HG03139 (cell line): ENCODE measurements around the gene KCNN4.

Experiments used
- ATAC-seq: cut with Tn5 transposase; IDR thresholded peaks from one replicate; pipeline ENCODE4 v1.9.1; 2021; ENCODE audit not compliant: unreplicated experiment

Gene KCNN4

DNA sequence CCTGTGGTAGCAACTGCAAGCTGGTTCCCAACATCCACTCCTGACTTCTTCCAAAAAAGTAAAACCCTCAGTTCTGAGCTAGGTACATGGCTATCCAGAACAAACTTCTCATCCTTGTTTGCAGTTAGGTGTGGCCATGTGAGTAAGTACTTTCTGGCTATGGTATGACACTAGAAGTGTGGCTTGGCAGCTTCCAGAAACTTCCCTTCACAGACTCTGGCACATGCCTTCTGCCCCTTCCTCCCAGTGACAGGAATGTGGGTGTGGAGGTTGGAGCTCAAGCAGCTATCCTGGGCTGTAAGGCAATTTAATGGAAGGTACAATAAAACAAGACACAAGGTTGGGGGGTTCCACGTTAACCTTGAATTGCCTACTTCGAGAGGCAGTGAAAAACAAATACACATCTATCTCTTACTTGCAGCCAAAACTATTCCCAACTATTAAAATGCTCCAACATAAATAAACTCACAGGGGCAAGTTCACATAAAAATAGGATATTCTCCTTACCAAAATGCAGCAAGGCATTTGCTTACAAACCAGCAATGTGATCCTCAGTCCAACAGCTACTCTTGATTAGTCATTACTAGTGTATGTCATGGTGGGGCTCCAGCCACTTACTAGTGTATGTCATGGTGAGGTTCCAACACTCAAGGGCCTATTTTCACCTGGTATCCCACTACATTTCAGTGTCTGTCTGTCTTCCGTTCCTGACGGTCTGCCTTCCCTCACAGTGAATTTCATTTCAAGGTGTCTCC, 29.1 kb downstream of the KCNN4 start:
- no peak for ATAC-seq

DNA sequence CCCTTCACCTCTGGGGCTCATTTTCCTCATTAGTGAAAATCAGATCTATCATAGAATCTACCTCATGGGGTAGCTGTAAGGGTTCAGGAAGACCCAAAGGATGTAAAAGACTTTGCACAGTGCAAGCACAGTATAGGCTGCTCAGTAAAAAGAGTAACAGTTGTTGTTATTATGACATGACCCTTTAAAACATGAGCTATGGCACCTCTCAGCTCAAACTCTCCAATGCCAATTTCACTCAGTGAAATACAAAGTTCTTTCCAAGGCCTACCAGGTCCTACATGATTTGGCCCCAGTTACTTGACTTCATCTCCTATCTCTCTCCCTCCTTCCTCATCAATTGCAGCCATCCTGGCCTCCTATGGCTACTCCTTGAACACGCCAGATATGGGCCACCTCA, 30.9 kb downstream of the KCNN4 start:
- ATAC-seq = no peak

DNA sequence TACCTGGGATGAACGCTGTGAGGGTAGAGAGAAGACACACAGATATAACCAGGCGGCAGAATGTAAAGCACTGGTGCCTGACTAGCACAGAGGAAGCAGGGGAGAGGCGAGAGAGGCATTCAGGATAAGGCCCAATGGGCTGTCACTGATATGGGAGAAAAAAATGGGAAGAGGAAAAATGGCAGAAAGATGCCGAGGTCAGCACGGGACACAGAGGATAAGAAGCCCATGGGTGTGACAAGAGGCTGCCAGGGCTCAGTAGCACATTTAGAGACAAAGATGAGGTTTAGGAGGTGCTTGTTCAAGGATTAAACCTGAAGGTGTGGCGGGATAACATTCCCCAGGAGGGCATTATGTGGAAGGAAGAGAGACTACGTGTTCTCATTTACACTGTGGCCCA, 31.6 kb downstream of the KCNN4 start:
- ATAC-seq = no peak

DNA sequence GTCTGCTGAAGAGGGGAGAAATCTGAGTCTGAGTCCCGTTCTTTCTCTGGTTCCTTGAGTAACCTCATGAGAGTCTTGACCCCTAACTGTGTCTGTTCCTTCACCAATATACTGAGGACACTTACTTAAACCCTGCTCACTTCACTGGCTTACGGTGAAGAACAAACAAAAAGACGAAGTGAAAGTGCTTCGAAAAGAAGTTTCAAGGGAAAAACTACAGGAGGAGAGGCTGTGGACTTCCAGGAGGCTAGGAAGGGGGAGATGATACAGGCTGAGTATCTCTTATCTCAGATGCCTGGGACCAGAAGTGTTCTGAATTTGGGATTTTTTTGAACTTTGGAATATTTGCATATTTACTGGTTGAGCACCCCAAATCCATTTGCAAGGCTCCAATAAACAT, 32.1 kb downstream of the KCNN4 start:
- no peak for ATAC-seq

DNA sequence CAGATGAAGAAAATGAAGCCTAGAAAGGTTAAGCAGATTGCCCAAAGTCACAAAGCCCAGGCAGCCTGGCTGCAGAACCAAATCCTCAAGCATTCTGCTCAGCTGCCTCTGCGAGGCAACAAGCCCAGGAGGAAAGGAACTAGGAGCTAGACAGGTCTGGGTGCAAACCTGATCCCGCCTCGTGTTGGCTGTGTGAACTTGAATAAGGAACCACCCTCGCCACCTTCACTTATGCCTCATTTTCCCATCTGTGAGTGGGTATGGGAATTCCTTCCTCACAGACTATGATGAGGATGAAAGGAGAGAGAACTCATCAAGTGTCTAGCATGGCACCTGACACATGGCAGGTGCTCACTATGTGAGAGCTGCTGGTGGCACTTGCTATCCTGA, 32.6 kb downstream of the KCNN4 start:
- ATAC-seq = no peak

DNA sequence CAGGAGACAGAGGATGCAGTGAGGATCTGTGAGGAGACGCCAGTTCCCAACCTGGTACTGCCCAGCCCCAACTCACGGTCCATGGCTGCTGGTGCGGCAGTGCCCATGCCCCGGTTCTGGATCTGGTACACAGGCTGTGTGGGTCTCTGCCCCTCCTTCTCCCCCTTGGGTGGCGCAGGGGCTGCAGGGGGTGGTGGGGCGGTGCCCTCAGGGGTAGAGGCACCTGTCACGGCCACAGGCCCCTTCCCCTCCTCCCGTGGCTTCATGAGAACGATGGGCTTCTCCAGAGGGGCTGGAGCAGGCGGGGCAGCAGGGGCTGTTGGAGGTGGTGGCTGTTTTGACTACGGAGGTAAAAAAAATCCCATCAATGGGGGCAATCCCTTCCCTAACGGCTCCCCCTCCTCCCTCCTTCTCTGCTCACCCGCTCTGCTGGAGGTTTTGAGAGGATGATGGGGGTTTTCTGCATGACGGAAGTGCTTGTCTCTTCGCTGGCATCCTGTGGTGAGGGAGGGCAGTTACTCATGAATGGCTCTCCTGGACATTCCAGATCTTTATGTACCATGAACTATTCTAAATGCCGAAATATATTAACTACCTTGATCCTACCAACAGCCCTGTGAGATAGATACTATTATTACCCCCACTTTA, 33.1 kb downstream of the KCNN4 start:
- ATAC-seq = no peak

DNA sequence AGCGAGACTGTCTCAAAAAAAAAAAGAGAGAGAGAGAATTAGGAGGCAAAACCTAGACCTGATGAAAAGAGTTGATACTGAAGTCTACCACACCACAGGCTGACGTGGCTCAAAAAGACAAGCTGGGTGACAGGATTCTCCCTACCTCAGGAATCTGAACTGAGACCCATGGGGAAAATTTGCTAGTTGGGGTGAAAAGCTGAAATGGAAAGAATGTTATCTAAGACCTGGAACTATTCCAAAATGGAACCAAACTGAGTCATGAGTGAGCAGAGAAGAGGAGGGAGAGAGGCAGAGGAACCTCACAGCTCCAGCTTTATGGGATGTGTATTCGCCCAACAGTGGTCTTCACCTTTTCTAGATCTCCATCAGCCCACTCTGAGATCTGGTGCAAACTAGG, 37.7 kb downstream of the KCNN4 start:
- ATAC-seq = no peak

DNA sequence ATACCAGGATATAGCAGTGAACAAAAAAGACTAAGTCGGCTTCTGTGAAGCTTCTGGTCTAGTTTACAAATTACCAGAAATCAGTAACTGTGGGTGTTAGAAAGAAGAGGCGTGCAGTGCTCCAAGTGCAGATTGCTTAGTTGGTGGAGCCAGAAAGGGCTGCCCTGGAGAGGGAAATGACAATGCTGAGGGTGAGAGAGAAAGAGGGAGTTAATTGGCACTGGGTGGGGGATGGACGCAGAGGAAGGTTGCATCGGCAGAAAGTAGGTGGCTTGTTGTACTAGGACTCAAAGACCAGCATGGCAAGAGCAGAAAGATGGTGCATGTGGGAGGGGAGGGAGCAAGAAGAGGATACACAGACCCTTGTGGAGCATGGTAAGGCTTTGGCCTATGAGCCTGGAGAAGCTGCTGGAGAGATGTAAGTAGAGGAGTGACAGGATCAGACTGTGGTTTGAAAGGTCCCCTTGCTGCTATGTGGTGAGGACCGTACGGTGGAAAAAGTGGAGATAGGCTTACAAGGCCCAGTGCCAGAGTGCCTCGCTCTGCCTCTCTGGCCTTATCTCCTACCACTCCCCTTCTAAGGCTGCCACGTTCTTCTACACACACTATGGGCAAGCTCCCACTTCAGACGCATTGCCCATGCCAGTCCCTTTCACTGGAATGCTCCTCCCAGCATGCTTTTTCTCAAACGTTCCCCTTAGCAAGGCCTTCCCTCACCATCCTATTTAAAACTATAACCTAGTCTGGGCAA, 39.5 kb downstream of the KCNN4 start:
- ATAC-seq = no peak

DNA sequence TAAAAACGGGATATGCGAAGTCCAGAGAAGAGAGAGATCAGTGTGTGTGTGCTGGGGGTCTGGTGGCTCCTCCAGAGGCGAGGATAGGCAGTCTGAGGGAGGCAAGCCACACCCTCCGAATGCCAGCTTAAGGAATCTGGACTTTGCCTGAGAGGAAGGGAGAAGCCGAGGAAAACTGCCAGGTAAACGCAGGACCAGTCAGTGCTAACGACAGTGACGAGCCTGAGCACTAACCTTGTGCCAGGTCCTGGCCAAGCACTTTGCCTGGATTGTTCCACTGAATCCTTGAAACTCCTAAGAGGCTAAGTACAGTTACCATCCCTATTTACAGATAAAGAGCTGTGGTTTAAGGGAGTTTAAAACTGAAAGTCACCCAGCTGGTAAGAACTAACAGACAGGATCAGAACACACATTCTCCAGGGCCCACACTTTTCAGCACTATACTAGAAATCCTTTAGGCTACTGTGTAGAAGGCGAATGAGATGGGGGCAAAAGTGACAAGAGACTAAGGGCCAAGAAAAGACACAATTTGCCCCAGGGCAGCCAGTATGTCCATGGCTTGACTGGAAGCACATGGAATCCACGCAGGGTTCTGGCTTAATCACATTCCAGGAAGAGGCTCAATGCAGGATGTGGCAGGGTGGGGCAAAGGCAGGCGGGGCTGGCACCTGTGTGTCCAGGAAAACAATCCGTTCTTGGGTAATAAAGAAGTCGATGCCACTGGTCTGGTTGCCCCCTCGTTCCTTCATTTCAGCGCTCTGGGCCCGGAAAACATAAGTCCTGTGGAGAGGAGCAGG, 41.1 kb downstream of the KCNN4 start:
- no peak for ATAC-seq

DNA sequence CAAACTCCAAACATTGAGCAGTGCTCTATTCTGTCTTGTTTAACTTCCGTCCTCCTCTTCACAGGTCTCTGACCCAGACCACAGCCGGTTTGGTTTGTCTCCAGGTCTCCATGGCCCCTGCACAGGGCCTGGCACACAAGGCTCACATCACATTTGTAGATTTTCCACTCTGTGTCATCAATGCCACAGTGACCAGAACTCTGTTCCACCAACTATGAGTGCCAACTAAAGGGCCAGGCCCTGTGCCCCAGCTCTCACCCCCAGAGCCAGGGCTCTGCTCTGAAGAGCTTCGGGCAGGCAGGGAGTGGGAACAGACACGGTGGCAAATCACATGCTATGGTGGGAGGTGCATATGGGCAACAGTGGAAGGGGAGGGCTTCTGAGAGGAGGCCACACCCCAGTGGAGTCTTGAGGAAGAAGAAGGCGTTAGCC, 42.0 kb downstream of the KCNN4 start:
- no peak for ATAC-seq

DNA sequence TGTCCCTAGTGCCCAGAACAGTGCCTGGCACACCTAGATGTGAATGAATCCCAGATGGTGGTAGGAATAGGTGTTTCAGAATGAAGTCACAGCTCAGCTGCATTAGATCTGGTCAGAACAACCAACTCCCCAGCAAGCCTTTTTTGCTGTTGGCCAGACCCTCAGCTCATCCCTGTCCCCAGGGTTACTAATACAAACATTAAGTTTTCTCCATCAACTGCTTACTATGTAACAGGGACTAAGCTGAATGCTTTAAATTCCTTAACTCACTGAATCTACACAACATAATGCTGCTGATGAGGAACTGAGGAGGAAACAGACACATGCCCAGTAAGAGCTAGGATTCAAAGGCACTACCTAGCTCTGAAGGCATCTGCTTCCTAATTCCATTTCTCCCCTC, 44.8 kb downstream of the KCNN4 start:
- ATAC-seq = no peak

DNA sequence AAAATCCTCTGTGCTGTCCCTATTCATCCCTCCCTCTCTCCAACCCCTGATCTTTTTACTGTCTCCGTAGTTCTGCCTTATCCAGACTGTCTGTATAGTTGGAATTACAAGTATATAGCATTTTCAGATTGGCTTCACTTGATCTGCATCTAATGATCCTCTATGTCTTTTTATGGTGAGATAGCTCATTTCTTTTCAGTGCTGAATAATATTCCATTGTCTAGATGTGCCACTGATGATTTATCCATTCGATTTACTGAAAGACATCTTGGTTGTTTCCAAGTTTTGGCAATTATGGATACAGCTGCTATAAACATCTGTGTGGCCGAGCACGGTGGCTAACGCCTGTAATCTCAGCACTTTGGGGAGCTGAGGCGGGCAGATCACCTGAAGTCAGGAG, 45.8 kb downstream of the KCNN4 start:
- ATAC-seq = no peak

DNA sequence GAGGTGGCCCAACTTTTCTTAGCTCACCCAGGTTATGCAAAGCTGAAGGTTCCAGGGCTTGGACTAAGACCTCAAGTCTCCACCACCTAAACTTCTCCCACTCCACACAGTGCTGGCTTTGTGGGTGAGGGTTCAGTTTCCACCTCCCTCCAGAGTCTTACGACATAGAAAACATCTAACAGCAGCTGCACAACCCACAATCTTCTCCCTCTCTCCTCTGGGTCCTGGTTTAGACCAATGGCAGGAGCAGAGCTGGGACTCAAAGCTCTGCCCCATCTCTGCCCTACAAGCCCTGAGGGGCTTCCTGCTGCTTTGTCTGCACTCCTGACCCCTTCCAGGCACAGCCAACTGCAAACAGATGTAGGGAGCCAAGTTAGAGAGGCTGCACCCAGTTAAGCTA, 48.9 kb downstream of the KCNN4 start:
- no peak for ATAC-seq

DNA sequence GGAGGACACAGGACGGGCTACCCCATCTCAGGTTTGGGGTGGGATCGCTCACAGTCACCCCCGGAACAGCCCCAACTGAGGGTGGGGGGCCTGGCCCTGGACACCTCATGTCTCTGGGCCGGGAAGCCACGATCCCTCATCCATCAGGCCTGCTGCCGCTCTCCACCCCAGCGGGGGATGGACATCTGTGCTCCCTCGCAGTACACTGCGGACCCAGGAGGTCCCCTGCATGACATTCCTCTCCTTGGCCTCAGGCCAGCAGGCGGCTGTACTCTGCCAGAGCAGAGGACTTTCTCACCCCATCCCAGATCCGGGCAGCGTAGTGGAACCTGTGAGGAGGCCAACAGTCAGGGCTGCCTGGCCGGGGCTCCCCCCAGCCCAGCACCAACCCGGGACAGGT, 49.4 kb downstream of the KCNN4 start:
- no peak for ATAC-seq

DNA sequence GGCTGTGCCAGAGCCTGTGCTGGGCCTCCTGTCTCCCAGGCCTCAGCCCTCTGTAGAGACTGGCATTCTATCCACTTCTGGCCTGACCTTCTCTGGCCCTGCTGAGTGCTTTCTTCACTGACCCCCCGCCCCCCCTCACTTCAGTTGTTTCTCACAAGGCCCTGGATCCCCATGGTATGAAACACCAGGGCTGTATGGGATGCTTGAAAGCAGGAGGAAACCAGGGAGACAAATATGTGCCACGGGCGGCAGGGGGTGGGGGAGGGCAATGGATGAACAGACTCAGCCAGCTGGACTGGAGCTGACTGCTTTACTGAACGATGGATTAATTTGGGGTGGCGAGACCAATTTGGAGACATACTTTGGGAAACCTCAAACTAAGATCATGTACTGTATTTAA, 50.9 kb downstream of the KCNN4 start:
- no peak for ATAC-seq

DNA sequence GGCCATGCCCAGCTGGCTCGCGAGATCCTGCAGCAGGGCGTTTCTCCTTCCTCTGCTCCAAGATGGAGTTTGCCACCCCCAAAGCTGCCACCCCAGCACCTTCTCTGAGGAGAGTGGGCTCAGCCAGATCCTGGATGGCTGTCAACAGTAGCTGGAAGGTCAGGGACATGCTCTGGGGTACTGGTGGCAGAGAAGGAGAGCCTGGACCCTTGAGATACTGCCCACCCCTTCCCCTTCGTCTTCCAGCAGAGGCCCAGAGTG, 53.2 kb downstream of the KCNN4 start:
- ATAC-seq = no peak

DNA sequence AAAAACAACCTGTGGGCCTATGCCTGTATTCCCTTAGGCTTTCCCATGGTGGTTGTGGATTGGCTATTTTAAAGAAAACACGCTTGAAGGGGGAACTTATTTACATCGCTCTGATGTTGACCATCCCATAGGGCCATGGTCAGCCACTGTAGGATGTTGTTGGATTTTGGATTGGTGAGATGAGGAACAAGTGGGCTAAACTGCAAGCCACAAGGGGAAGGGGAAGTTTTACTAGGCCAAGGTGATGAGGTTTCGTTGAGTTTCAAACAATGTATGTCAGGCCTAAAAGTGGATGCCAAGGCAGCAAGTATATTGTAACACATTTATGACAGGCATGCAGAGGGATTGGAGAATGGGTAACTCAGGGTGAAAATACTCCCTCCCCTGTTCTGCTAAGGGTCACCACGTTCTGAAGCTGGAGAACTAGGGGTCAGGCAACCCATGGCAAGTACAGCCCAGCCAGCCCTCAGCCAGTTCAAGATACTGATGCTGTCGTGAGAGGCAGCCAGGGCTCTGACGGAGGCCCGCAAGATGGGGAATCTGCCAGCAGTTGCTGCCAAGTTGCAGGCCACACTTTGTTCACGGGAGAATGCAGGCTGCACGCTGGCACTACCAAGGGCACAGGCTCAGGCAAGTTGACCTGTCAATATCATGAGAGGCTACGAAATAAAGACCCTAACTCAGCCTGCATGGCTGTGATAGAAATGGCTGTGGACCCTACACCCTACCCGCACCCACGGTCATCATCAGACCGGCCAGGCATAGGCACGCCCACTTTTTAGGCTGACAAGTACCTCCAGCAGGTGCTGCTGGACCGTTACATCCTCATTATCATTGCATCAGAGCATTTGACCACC, 53.8 kb downstream of the KCNN4 start:
- no peak for ATAC-seq

DNA sequence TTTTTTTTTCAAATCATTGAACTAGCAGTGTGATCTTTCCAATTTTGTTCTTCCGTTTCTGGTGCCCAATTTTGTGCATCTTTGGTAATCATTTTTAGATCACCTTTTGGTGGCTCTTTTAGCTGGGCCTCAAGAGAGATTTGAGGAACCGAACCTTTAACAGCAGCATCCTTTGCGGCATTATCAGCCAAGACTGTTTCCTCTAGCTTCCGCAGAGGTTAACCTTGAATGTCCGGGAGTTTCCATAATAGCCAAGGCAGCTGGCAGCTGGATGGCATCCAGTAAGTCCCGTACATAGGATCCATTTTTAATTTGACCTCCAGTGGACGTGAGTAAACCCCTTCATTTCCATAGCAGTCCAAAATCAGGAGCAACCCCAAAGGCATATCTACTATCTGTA, 55.3 kb downstream of the KCNN4 start:
- no peak for ATAC-seq

DNA sequence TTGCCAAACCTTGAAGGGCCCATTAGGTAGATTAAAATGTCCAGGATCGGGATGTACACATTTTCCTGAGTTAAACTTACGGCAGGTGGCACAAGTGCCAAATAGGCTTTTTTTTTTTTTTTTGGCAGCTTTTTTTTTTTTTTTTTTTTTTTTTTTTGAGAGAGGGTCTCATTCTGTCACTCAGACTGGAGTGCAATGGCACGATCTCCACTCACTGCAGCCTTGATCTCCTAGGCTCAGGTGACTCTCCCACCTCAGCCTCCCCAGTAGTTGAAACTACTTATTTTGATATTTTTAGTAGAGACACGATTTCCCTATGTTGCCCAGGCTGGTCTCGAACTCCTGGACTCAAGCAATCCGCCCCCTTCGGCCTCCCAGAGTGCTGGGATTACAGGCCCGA, 55.9 kb downstream of the KCNN4 start:
- no peak for ATAC-seq

DNA sequence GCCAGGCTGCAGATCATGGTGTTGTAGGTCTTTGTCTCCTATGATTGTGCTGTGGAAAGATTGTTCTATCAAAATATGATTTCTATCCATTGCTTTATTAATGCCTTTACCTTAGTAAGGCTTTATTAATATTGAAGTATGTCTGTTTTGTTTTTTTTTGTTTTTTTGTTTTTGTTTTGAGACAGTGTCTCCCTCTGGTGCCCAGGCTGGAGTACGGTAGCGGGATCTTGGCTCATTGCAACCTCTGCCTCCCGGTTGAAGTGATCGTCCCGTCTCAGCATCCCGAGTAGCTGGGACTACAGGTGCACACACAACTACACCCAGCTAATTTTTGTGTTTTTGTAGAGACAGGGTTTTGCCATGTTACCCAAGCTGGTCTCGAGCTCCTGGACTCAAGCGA, 57.2 kb downstream of the KCNN4 start:
- ATAC-seq = no peak
